DMS53 treated with DMSO at 0.1 percent for 48 hours (cell line): Measurements from ENCODE around the gene NIT2.
"Not testable (repeated sequence)": the region's sequence is repeated elsewhere in the genome, so short reads cannot be mapped to it uniquely, and the experiment has no call there.

Experiments
- DNase-seq: peaks from one replicate; lab custom pipeline; 2025; ENCODE audit not compliant: unreplicated experiment; lab: John Stamatoyannopoulos, UW

Gene NIT2

DNA sequence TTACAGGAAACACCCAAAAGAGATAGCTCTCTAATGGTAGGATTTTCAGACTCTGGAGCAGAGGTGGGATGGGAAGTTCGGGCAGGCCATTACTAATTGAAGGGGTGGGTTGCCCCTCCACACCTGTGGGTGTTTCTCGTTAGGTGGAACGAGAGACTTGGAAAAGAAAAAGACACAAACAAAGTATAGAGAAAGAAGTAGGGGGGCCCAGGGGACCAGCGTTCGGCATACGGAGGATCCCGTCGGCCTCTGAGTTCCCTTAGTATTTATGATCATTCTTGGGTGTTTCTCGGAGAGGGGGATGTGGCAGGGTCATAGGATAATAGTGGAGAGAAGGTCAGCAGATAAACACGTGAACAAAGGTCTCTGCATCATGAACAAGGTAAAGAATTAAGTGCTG is 1.7 kb downstream of the NIT2 start:
- DNase-seq, result not testable (repeated sequence)

GRCh38 chr3:100338911-100339310 is 4.4 kb downstream of the NIT2 start:
- no peak for DNase-seq

- DNase-seq, result no peak
Observed at GRCh38 chr3:100339786-100340185, 5.2 kb downstream of the NIT2 start.

- DNase-seq, result no peak
Observed at GRCh38 chr3:100340527-100340926, 6.0 kb downstream of the NIT2 start.

- no peak for DNase-seq
Observed at GRCh38 chr3:100348727-100349126, 14.2 kb downstream of the NIT2 start.

DNA sequence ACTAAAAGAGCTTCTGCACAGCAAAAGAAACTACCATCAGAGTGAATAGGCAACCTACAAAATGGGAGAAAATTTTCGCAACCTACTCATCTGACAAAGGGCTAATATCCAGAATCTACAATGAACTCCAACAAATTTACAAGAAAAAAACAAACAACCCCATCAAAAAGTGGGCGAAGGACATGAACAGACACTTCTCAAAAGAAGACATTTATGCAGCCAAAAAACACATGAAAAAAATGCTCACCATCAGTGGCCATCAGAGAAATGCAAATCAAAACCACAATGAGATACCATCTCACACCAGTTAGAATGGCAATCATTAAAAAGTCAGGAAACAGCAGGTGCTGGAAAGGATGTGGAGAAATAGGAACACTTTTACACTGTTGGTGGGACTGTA is 17.2 kb downstream of the NIT2 start:
- DNase-seq, result not testable (repeated sequence)

DNA sequence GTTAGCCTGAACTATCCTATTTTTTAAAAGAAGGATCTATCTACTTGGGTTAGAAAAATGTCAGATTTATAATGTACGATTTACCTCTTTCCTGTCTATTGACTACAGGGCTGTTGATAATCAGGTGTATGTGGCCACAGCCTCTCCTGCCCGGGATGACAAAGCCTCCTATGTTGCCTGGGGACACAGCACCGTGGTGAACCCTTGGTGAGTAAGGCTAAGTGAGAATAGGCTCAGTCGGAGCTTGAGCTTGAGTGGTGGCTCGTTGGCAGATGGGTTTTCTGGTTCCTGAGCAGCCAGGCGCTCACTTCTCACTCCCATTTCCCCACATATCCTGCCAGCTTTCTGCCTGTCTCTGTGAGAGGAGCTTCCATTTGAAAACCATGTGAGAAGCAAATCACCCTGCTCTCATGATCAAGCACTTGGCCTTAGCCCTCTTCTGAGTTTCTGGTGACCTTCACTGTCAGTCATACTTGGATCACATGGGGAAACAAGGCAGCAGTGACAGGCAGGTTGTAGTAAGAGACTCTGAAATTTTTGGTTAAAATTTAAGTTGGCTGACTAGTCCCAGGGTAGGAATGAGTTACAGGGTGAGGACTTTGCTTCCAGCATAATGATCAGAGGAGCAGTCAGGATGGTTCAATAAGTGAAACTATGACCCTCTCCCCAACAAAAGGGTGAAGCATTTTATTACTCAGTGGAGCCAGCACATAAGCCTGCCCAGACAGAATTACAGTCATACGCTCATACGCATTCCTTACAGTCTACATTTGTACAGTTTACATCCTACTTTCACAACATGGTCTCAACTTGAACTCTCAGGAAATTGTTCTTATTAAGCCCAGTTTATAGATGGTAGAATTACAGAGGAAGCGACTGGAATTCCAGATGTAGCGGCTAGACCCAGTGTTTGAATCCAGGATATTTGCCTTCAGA is 18.0 kb downstream of the NIT2 start:
- DNase-seq, result no peak

DNA sequence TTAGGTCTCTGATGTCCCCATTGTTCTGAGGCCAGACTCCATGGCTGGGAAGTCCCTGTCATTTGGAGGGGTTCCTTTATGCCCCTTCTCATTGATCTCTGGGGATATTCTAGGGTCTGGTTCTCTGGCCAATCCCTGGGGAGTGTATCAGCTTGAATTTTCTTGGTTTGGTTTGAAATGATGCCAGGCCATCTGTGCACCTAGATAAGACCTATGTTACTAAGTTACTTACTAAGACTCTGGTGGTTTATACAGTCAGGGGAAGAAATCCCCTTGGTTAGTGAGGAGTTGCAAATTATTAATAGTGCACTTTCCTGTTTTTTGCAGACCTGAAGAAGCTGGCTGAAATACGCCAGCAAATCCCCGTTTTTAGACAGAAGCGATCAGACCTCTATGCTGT is 20.3 kb downstream of the NIT2 start:
- DNase-seq, result no peak

DNA sequence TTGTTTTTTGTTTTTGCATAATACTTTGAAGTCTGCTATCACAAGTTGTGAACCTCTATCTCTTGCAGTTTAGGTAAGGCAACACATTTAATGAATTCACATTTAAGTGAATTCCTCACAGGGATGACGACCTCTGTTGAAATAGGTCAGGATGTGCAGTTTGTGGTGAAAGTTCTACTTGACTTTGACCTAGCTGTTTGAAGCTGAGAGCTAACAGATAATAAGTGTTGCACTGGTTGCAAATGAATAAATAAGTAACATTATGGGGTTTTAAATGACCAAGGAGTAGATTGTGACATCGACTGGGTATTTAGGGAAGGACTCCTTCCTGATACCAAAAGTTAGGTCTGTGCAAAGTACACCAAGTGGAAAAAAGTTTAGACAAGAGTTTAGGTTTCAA is 23.9 kb downstream of the NIT2 start:
- DNase-seq, result no peak

GRCh38 chr3:100359035-100359434 is 24.5 kb downstream of the NIT2 start:
- no peak for DNase-seq

DNA sequence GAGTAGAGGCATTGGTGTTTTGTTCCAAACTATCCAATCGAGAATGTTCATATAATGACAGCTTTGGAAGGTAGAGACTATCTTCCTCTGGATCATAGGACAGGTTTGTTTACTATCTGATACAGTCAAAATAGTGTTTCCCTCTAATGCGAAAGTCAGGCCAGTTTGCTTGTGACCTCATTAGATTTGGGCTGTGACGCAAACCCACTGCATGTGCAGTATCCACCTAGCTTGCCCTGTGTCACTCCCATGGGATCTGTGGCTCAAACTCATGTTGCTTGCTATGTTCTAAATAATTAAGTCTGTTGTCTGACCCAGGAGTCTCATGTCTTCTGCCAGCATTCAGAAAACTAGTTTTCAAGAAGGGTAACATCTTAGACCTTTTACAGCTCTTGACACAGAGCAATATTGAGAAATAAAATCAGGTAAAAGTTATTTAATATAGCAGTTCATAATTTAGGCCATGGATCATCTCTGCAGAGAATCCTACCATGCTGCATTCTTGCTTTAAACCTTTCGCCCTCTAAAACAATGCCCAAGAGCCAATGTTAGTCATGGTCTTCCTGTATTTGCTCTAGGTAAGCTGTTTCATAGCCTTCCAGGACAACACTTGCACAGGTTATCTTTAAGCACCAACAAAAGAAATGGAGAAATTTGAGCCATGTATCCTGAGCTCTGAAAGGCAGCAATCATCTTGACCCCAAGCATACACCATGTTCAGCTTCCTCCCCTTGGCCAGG is 26.4 kb downstream of the NIT2 start:
- no peak for DNase-seq

GRCh38 chr3:100361897-100362296 is 27.3 kb downstream of the NIT2 start:
- no peak for DNase-seq

DNA sequence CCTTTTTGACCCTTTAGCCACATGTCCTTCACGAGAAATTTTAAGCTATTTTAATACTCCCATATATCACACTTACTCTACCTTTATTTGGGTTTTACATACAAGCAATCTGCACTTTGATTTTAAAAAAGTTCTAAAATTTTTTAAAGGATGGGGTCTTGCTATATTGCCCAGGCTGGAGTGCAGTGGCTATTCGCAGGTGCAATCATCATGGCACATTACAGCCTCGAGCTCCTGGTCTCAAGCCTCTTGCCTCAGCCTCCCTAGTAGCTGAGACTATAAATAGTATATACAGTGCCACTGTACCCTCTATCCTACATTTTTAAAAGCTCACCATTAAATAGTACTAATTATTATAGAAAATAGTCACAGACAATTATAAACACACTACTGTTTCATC is 29.9 kb downstream of the NIT2 start:
- DNase-seq, result no peak

DNA sequence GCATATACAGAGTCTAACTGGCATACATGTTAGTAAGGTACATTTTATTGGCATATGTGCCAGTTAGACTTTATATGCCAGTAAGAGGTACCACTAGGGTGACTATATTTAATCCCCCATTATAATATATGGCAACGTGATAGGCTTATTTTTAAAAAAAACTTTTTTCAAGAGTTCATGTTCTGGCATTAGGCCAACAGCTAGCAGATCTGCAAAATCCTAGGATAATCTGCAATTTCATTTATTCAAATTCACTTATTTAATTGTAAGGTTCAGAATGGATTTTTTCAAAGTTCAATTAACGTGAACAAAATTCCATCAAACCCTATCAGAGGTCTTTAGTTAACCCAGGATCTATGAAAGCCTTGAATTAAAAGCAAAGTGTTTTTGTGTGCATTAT is 31.9 kb downstream of the NIT2 start:
- no peak for DNase-seq

DNA sequence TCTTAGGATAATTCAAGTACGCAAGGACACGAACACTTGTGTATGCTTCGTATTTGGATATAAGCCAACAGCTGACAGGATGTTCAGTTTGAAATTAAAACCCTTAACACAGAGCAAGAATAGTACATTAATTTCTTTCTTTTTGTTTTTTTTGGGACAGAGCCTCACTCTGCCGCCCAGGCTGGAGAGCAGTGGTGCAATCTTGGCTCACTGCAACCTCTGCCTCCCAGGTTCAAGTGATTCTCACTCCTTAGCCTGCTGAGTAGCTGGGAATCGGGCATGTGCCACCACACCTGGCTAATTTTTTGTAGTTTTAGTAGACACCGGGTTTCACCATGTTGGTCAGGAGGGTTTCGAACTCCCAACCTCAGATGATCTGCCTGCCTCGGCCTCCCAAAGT is 33.9 kb downstream of the NIT2 start:
- DNase-seq, result no peak

- DNase-seq, result no peak
Observed at GRCh38 chr3:100370756-100371155, 36.2 kb downstream of the NIT2 start.

GRCh38 chr3:100374521-100374920 is 40.0 kb downstream of the NIT2 start:
- no peak for DNase-seq

GRCh38 chr3:100376301-100376700 is 41.7 kb downstream of the NIT2 start:
- DNase-seq, result no peak

- no peak for DNase-seq
Observed at GRCh38 chr3:100384733-100385525, 50.4 kb downstream of the NIT2 start.

DNA sequence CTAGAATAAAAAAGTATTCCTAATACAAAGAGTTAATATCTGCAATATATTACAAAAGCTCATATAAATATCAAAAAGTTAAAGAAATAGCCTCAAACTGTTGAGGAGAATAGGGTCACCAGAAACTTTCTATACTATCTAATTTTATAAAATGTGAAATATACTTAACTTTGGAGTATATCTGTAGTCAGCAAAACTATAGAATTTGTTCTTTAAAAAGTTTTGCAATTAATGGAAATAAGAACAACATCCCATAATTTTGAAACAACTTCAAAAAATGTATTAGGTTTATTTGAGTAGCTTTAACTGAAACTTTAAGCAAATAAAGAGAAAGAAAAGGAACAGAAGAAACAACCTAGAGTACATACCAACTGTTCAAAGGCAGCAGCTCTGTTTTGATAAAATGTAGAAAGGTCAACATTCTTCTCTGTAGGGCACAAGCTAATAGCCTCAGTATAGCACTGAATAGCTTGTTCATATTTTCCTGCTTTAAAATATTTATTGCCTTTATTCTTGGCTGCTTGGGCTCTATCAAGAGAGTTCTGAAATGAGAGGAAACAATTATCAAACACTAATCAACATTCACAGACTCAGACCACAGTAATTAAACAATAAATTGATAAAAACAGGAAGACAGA is 52.0 kb downstream of the NIT2 start:
- DNase-seq, result no peak

GRCh38 chr3:100389025-100389424 is 54.5 kb downstream of the NIT2 start:
- no peak for DNase-seq
